ENCODE data around the gene CLDND1. TPM values are rescaled to one million over a fixed set of nuclear protein-coding genes. Genes with fewer than 3 reads are reported as not detected.

Gene CLDND1
- total and polyA plus RNA-seq, 7 donors, result 17.1 to 301 (median 193) TPM

- Histone ChIP-seq H3K36me3 (no peaks in the 10 kb centered on the region), H3K4me1 (no peaks in the 10 kb centered on the region), H3K4me3 (no peak overlapping the region), H3K27ac (no peak overlapping the region), H3K9me3 (no peaks in the 10 kb centered on the region), H3K27me3 (no peaks in the 10 kb centered on the region)
- WGBS, 2 donors, result 47 to 66% methylated on average over 5 of the region's 5 CpGs
- TF ChIP-seq POLR2A (IDR thresholded peaks at IDR 0.05) (no peak), EP300 (IDR thresholded peaks at IDR 0.05) (no peak)
- intact Hi-C loops (cut with DNase I), result no loop called here
- no peak for DNase-seq
These were observed 23.2 kb upstream of the CLDND1 start for GRCh38 chr3:98545940-98546339.

DNA sequence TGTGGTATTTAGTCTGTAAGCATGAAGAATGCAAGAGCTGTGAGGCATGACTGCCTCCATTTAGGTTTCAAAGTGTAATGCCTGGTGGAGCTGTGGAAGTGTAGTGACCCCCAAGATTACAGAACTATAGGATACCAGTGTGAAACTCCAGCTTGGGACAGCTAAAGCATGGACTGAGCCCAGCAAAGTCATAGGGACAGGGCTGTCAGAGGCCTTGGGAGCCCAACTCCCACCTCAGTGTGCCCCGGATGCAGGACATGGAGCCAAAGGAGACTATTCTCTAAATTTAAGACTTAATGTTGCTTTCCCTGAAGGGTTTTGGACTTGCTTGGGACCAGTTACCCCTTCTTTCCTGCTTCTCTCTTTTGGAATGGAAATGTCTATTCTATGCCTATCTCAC is 19.9 kb upstream of the CLDND1 start:
- Histone ChIP-seq H3K4me1 (no peaks in the 10 kb centered on the region), H3K9me3 (no peaks in the 10 kb centered on the region), H3K27me3 (no peaks in the 10 kb centered on the region), H3K4me3 (no peak overlapping the region), H3K36me3 (no peaks in the 10 kb centered on the region), H3K27ac (no peak overlapping the region)
- 92 to 96% methylated on average over 1 of the region's 1 CpG for WGBS, 2 donors
- TF ChIP-seq POLR2AphosphoS5 (IDR thresholded peaks at IDR 0.05) (no peak), POLR2A (IDR thresholded peaks at IDR 0.05) (no peak), CTCF (IDR thresholded peaks at IDR 0.05) (no peak)
- DNase-seq, result no peak
- intact Hi-C loops (cut with DNase I), result no loop called here

DNA sequence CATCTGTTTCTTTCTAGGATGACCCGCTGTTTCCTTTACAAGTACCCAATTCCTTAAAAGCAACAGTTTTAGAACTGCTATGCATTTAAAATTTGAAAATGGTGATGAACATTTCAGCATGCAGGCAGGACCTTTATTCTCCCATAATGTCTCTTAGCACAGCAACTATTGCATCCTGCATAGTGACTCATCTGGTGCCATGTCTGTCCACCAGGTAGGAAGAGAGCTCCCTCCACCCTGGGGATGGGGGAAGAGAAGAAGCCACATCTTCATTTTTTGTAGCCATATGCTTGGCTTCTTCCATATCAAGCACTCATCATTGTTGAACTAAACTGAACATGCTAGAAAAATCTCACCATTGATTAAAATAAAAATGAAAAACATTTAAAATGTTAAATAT is 19.0 kb upstream of the CLDND1 start:
- WGBS, 2 donors, result 90 to 98% methylated on average over 1 of the region's 1 CpG

DNA sequence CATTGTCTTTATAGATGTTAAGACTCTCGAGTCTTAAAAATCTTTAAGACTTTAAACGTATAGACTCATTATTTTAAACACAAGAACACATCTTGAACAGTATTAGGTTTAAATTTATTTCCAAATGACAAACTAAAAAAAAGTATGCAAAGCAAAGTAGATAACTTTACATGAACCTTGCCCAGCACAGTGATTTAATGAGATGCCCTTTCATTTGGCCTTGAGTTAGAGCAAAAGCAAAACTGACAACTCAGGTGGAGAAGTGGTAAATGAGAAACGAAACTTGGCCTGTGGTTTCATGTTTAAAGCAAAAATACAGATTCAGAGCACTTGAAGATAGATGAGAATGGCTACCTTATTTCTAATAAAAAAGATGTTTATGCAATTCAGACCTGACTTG is 17.6 kb upstream of the CLDND1 start:
- Histone ChIP-seq H3K27ac (no peak overlapping the region), H3K36me3 (no peaks in the 10 kb centered on the region), H3K4me3 (no peak overlapping the region), H3K4me1 (no peaks in the 10 kb centered on the region), H3K9me3 (no peaks in the 10 kb centered on the region), H3K27me3 (no peaks in the 10 kb centered on the region)
- intact Hi-C loops (cut with DNase I), result no loop called here
- DNase-seq, result no peak
- TF ChIP-seq POLR2AphosphoS5 (IDR thresholded peaks at IDR 0.05), result no peak
- no peak for TF ChIP-seq POLR2A (IDR thresholded peaks at IDR 0.05)
- no peak for TF ChIP-seq CTCF (IDR thresholded peaks at IDR 0.05)
- no peak for TF ChIP-seq EP300 (IDR thresholded peaks at IDR 0.05)
- WGBS, 2 donors, result 70% methylated on average over 3 of the region's 3 CpGs

More for the DNA sequence above, 19.0 kb upstream of the CLDND1 start:
- no peaks in the 10 kb centered on the region for H3K4me1 ChIP-seq
- H3K27me3 ChIP-seq, result no peaks in the 10 kb centered on the region
- TF ChIP-seq POLR2AphosphoS5 (IDR thresholded peaks at IDR 0.05), result no peak
- TF ChIP-seq EP300 (IDR thresholded peaks at IDR 0.05), result no peak
- TF ChIP-seq CTCF (IDR thresholded peaks at IDR 0.05), result no peak
- no peak for TF ChIP-seq POLR2A (IDR thresholded peaks at IDR 0.05)
- DNase-seq, result no peak
- no peak overlapping the region for H3K27ac ChIP-seq
- no peaks in the 10 kb centered on the region for H3K9me3 ChIP-seq
- no peak overlapping the region for H3K4me3 ChIP-seq
- no peaks in the 10 kb centered on the region for H3K36me3 ChIP-seq
- intact Hi-C loops (cut with DNase I), result no loop called here

DNA sequence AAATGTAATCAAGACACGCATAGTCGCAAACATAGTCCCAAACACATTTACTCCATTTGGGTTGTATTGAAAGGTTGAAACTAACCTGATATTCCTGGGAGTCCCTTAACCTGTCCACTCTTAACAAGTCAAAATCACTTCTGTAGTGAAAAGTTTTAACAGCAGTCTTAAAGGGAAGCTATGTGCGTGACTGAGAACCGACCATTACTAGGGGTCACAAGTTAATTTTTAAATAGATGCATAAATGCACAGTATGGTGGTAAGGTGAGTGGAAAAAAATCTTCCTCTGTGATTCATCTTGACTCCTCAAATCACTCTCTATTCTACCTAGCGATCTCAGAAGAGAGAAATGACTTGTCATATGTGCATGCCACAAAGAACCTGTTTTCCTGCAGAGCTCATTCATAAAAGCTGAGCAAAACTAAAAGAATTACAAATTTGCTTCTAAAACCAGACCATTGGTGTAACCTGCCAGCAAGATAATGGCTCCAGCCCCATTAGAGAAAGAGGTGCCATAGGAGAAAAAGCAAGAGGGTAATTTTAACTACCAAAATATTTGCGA is 13.8 kb upstream of the CLDND1 start:
- TF ChIP-seq EP300 (IDR thresholded peaks at IDR 0.05), result no peak
- no peak for TF ChIP-seq CTCF (IDR thresholded peaks at IDR 0.05)
- TF ChIP-seq POLR2AphosphoS5 (IDR thresholded peaks at IDR 0.05), result no peak
- no peak for TF ChIP-seq POLR2A (IDR thresholded peaks at IDR 0.05)
- Histone ChIP-seq H3K36me3 (no peaks in the 10 kb centered on the region), H3K27me3 (no peaks in the 10 kb centered on the region), H3K9me3 (no peaks in the 10 kb centered on the region), H3K4me3 (no peak overlapping the region), H3K27ac (no peak overlapping the region), H3K4me1 (no peaks in the 10 kb centered on the region)
- DNase-seq, result no peak
- WGBS, 2 donors, result 76 to 82% methylated on average over 6 of the region's 6 CpGs
- intact Hi-C loops (cut with DNase I), result no loop called here

All from sigmoid colon (tissue), 7 donors.